Inferior parietal cortex (tissue), 1 donor: ENCODE measurements around the gene EMP3.
"Not testable (repeated sequence)": the region's sequence is repeated elsewhere in the genome, so short reads cannot be mapped to it uniquely, and the experiment has no call there.

Experiments used
- DNase-seq: peaks from one replicate; pipeline ENCODE4 v3.0.0-alpha.2; 2016; ENCODE audit errors: extremely low spot score

The EMP3 gene

DNA sequence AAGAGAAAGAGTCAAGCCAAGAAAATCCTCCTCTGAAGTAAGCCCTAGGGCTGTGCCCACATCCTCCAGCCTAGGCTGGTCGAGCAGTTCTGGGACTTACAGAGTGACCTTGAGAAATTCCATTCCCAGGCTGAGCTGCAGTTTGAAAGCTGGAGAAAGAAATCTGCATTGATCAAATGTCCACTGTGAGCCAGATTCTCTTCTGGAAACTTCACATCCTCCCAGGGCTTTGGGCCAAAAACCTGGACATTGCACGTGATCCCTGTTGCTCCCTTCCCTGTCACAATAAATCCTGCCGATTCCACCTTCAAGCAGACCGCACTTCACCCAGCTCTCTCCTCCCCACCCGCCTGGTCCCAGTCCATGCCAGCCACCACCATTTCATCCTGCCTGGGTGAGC, 22.7 kb downstream of the EMP3 start:
- DNase-seq: no peak

GRCh38 chr19:48348737-48349136, 23.4 kb downstream of the EMP3 start:
- no peak for DNase-seq

GRCh38 chr19:48350856-48351255, 25.5 kb downstream of the EMP3 start:
- no peak for DNase-seq

DNA sequence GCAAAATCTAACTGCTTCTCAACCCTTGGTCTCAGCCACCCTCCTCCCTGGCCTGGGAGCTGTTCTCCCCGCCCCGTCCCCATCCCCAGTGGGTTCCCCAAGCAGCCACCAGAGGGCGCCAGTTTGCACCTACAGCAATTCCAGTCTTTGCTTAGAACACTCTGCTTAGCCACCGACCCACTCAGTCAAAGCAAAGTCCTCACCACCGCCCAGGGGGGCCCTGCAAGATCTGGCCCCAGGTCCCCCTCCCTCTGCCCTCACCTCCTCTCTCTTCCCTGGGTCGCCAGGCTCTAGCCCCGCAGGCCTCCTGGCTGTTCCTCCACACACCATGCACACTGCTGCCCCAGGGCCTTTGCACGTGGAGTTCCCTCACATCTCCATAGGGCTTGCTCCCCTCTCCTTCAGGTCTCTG, 26.0 kb downstream of the EMP3 start:
- DNase-seq: peak; percentile 30

DNA sequence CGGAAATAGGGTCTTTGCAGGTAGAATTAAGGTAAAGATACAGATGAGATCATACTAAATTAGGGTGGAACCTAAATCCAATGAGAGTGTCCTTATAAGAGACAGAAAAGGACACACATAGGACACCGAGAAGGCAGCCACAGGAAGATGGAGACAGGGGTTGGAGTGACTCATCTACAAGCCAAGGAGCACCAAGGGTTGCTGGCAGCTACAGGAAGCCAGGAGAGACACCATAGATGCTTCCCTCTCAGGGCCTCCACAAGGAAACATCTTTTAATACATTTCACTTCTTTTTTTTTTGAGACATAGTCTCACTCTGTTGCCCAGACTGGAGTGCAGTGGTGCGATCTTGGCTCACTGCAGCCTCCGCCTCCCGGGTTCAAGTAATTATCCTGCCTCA, 28.3 kb downstream of the EMP3 start:
- DNase-seq: no peak

DNA sequence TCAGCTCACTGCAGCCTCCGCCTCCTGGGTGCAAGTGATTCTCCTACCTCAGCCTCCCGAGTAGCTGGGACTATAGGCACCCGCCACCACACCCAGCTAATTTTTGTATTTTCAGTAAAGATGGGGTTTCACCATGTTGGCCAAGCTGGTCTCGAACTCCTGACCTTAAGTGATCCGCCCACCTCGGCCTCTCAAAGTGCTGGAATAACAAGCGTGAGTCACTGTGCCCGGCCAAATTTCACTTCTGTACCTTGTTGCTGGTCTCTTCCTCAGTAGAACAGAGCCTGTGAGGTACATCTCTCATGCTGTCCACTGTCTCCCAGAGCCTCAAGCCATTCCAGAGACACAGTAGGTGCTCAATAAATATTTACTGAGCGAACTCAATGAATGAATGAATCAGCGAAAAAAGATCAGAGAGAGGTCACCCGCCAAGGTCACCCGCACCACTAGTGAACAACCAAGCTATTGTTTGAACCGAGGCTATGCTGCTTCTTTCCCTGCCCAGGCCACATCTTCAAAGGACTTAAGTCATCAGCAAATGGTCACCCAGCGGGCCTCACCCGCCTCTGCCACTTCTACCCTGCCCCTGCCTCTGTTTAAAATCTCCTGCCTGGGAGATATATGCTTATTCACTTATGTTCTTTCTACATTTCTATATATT, 29.1 kb downstream of the EMP3 start:
- no peak for DNase-seq

DNA sequence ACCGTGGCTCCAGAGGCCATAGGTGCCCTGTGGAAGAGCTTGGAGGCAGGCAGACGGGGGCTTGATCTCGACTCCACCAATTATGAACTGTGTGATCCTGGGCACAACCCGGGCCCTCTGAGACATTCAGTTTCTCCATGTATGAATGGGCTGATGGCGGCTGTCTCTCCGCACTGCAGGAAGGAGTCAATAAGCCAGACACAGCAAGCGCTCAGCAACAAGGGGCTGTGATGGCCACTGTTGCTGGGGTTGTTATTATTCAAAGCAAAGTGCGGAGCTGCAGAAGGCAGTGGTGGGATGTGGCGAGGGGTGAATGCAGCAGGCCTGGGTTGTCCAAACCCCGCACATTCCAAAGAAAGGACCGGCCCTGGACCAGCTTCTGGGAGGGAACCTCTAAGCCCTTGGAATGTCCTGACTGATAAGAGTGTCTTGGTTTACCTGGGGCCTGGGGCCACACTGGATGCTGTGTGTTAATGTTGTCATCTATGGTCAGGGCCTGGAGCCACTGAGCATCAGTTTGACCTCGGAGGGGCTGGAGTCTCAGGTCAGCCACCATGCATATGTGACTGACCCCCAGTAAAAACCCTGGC, 30.1 kb downstream of the EMP3 start:
- DNase-seq: no peak

DNA sequence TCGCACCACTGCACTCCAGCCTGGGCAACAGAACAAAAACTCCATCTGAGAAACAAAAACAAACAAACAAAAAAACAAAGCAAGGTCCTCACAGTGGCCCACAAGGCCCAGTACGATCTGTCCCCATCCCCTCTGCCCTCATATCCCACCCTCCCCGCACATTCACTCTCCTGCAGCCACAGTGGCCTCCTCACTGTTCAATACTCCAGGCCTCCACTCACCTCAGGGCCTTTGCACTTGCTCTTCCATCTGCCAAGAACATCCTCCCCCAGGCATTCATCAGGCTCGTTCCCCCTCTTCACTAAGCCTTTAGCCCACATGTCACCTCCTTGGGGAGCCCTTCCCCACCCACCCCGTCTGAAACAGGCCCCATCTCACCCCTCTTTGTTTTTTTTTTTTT, 33.8 kb downstream of the EMP3 start:
- DNase-seq: no peak

DNA sequence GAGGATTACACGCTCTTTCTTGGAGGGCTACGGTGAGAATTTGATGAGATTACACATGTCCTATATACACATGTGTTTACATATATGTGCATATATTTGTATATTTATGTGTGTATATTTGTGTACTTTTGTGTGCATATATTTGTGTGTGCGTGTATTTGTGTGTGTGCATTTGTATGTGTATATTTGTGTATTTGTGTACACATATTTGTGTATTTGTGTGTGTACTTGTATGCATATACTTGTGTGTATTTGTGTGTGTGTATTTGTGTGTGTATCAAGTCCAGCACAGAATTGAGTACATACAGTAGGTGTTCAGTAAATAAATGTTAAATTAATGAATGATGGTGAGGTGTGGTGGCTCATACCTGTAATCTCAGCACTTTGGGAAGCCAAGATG, 36.6 kb downstream of the EMP3 start:
- no peak for DNase-seq

GRCh38 chr19:48362716-48363499, 37.6 kb downstream of the EMP3 start:
- DNase-seq: peak; percentile 93

GRCh38 chr19:48363500-48363809, 38.1 kb downstream of the EMP3 start:
- no peak for DNase-seq

- DNase-seq: peak; percentile 100
These were observed 38.7 kb downstream of the EMP3 start, which contains the start of the genes SYNGR4 and TMEM143 for GRCh38 chr19:48363810-48364597. SYNGR4 (plus strand) TSS chr19:48364367; CDS start chr19:48365843, 1,476 bp downstream. TMEM143 (minus strand) TSS chr19:48363940; CDS start chr19:48363920, 20 bp downstream.

DNA sequence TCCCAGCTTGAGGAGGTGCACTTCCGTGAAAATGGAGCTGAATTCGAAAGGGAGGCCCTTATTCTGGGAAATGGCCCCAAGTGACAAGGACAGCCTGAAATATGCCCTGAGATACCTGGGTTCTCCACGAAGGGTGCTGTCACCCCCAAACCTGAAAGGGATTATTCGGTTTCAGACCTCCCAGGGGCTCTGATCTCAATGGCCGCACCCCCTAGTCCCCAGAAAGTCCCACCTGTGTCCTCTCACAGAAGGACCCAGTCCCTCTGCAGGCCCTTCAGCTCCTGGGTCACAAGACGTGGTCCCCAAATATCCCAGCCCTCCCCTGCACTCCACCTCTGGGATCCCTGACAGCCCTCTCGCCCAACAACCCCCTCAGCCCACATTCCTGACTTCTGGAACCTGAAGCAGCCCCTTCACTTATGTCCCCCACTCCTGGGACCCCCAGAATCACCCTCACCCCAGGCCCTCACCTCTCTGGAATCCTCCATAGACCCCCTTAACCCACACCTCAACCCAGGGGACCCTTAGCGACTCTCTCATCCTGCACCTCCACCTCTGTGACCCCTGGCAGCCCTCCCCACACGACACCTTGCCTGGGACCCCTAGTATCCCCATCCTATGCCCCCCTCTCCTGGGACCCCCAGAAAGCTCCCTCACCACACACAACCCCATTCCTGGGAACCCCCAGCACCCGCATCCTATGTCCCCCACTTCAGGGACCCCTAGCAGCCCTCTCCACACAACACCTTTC, 39.4 kb downstream of the EMP3 start:
- DNase-seq: no peak

- no peak for DNase-seq
These were observed 40.2 kb downstream of the EMP3 start for GRCh38 chr19:48365602-48366001.

- no peak for DNase-seq
These were observed 42.5 kb downstream of the EMP3 start for GRCh38 chr19:48367855-48368254.

- DNase-seq: no peak
These were observed 43.6 kb downstream of the EMP3 start for GRCh38 chr19:48368936-48369335.

GRCh38 chr19:48370955-48371354, 45.6 kb downstream of the EMP3 start:
- no peak for DNase-seq

- no peak for DNase-seq
These were observed 46.0 kb downstream of the EMP3 start for GRCh38 chr19:48371367-48371766.

DNA sequence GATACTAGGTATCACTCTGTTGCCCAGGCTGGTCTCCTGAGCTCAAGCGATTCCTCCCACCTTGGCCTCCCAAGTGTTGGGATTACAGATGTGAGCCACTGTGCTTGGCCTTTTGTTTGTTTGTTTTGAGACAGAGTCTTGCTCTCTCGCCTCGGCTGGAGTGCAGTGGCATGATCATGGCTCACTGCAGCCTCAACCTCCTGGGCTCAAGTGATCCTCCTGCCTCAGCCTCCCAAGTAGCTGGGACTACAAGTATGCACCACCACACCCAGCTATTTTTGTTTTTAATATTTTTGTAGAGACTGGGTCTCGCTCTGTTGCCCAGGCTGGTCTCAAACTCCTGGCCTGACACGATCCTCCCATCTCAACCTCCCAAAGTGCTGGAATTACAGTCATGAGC, 46.4 kb downstream of the EMP3 start:
- not testable (repeated sequence) for DNase-seq

DNA sequence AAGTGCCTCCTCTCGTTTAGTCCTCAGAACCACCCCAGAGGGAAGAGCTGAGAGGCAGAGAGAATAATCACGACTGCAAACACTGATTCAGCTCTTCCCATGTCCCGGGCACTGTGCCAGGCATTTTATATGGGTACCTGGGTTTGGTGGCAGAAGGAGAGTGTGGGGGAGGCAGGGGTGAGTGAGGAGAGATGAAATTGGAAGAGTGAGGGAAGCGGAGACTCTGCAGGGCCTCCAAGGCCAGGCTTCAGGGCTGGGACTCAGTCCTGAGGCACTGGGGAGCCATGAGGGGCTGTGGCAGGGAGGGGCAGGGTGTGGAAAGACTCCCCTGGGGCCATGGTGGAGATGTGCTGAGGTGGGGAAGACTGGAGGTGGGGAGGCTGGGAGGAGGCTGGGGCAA, 47.6 kb downstream of the EMP3 start:
- no peak for DNase-seq

DNA sequence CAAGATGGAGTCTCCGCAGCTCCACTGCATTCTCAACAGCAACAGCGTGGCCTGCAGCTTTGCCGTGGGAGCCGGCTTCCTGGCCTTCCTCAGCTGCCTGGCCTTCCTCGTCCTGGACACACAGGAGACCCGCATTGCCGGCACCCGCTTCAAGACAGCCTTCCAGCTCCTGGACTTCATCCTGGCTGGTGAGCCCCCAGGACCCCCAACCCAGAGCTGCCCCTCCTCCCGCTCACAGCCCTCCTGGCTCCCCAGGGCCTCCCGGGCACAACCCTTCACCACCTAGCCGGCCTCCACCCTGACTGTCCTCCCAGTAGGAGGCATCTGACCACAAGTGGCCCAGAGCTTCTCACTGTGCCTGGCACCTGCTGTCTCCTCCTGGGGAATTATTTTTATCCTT, 48.2 kb downstream of the EMP3 start:
- DNase-seq: no peak

GRCh38 chr19:48378194-48378570, 52.8 kb downstream of the EMP3 start:
- DNase-seq: no peak
